CD4-positive, alpha-beta memory T cell (primary cell): Measurements from ENCODE around the gene UHRF1. TPM values are rescaled to one million over a fixed set of nuclear protein-coding genes. Genes with fewer than 3 reads are reported as not detected.

Experiments
- CTCF ChIA-PET: fragments of 350-600 bp; sonication (Branson Sonifier 250); formaldehyde crosslinking; loops from one replicate; lab custom pipeline; 2021; ENCODE audit warnings: inconsistent platforms; ENCODE audit not compliant: partially characterized antibody; lab: Charles Lee
- POLR2A ChIA-PET: fragments of 350-600 bp; sonication (Branson Sonifier 250); formaldehyde crosslinking; loops from one replicate; lab custom pipeline; 2021; ENCODE audit not compliant: partially characterized antibody; lab: Charles Lee
- DNase-seq, 5 donors: peaks; one replicate each; pipeline versions ENCODE4 v3.0.0 to v3.0.0-alpha.2; 2020 to 2022; ENCODE audit warnings: mixed read lengths in 1 of 5
- H3K27ac ChIP-seq: one replicate; pipeline ENCODE4 v1.7.0; 2013; ENCODE audit warnings: low read depth, low read length
- H3K27me3 ChIP-seq: 2 replicates; pipeline ENCODE4 v1.7.0; 2013; ENCODE audit warnings: mild to moderate bottlenecking, low read length, moderate library complexity; ENCODE audit not compliant: insufficient read depth
- H3K36me3 ChIP-seq: 2 replicates; pipeline ENCODE4 v1.7.0; 2013; ENCODE audit warnings: mild to moderate bottlenecking, low read length, moderate library complexity; ENCODE audit not compliant: insufficient read depth
- H3K4me1 ChIP-seq: 2 replicates; pipeline ENCODE4 v1.7.0; 2013; ENCODE audit warnings: mild to moderate bottlenecking, low read length, moderate library complexity; ENCODE audit not compliant: insufficient read depth
- H3K4me3 ChIP-seq, 2 donors: one replicate each; pipeline ENCODE4 v1.7.0; 2013; ENCODE audit warnings: low read length in 2 of 2, mild to moderate bottlenecking in 1 of 2
- H3K9me3 ChIP-seq, 2 donors: one replicate each; pipeline ENCODE4 v1.7.0; 2013; ENCODE audit warnings: low read length in 2 of 2, control low read depth in 1 of 2; ENCODE audit not compliant: control insufficient read depth in 1 of 2
- H3K27ac Mint-ChIP-seq, 7 donors: one replicate each; pipeline ENCODE4 v1.8.0; 2020 to 2021; ENCODE audit warnings: mixed read lengths in 7 of 7, mild to moderate bottlenecking in 6 of 7, inconsistent platforms in 3 of 7, moderate library complexity in 3 of 7
- H3K27me3 Mint-ChIP-seq, 2 donors: one replicate each; pipeline ENCODE4 v1.8.0; 2020 to 2021; ENCODE audit warnings: mixed read lengths in 2 of 2
- H3K36me3 Mint-ChIP-seq, 2 donors: one replicate each; pipeline ENCODE4 v1.8.0; 2020 to 2021; ENCODE audit warnings: mixed read lengths in 2 of 2, inconsistent platforms in 1 of 2, mild to moderate bottlenecking in 1 of 2
- H3K4me1 Mint-ChIP-seq, 4 donors: one replicate each; pipeline ENCODE4 v1.8.0; 2020 to 2021; ENCODE audit warnings: mixed read lengths in 4 of 4, mild to moderate bottlenecking in 1 of 4
- H3K4me3 Mint-ChIP-seq, 8 donors: one replicate each; pipeline ENCODE4 v1.8.0; 2020 to 2021; ENCODE audit warnings: mixed read lengths in 8 of 8, mild to moderate bottlenecking in 7 of 8, moderate library complexity in 6 of 8, inconsistent platforms in 3 of 8
- H3K9me3 Mint-ChIP-seq, 8 donors: one replicate each; pipeline ENCODE4 v1.8.0; 2020 to 2021; ENCODE audit warnings: mixed read lengths in 8 of 8, mild to moderate bottlenecking in 5 of 8, inconsistent platforms in 3 of 8, moderate library complexity in 1 of 8
- intact Hi-C: fragments of 100-400 bp; cut with micrococcal nuclease; formaldehyde crosslinking; loops from one replicate; pipeline ENCODE4 v1.15.1; 2023
- polyA plus RNA-seq, 2 donors: library from polyadenylated mRNA; unstranded; fragments of 300-500 nt; fragmentation: Illumina TruSeq; gene quantifications; one replicate each; pipeline ENCODE4 v1.2.3, GENCODE V29; 2021
- total RNA-seq, 2 experiments: library from RNA; stranded (reverse); gene quantifications; one replicate each; pipeline ENCODE4 v1.2.3, GENCODE V29; 2021

The UHRF1 gene
- total RNA-seq (under 1 TPM; 0.11 to 0.15 TPM), polyA plus RNA-seq (under 1 TPM in 1 of 2 donors, not detected in 1; 0.22 TPM)

GRCh38 chr19:4909156-4909896 is at the start of gene UHRF1:
Gene UHRF1 (plus strand): TSS chr19:4909501. CDS start chr19:4910886, 1,385 bp downstream.
- no peaks in the 10 kb centered on the region for H3K27me3 Mint-ChIP-seq
- intact Hi-C loops = no loop called here
- Histone ChIP-seq H3K27ac (peak within 1 kb of the TSS; percentile 33), H3K4me3 (peak within 1 kb of the TSS; percentile 49 to 71), H3K27me3 (no peaks in the 10 kb centered on the region), H3K36me3 (no peaks in the 10 kb centered on the region), H3K9me3 (no peaks in the 10 kb centered on the region), H3K4me1 (peaks cover 50% of the 10 kb centered on the region)
- ChIA-PET CTCF (no interaction called here), POLR2A (no interaction called here)
- H3K4me3 Mint-ChIP-seq = peak within 1 kb of the TSS; percentile 84 to 100 (median 92)
- no peaks in the 10 kb centered on the region for H3K9me3 Mint-ChIP-seq
- peaks cover 17 to 49% (median 38%) of the 10 kb centered on the region in 4 donors for H3K4me1 Mint-ChIP-seq
- H3K27ac Mint-ChIP-seq = peak within 1 kb of the TSS in 4 of 7 donors; percentile 51 to 98 (median 77)
- H3K36me3 Mint-ChIP-seq = peaks cover 0 to 5% of the 10 kb centered on the region in 2 donors
- DNase-seq = no peak

- Mint-ChIP-seq H3K4me3 (no peak overlapping the region), H3K9me3 (peaks cover 0 to 5% (median 0%) of the 10 kb centered on the region in 8 donors), H3K27me3 (no peaks in the 10 kb centered on the region), H3K36me3 (peaks cover 4 to 16% of the 10 kb centered on the region in 2 donors), H3K27ac (no peak overlapping the region), H3K4me1 (peaks cover 0 to 4% (median under 1%) of the 10 kb centered on the region in 4 donors)
- Histone ChIP-seq H3K27me3 (no peaks in the 10 kb centered on the region), H3K4me3 (no peak overlapping the region), H3K27ac (no peak overlapping the region), H3K9me3 (no peaks in the 10 kb centered on the region), H3K4me1 (no peaks in the 10 kb centered on the region), H3K36me3 (peaks cover 10% of the 10 kb centered on the region)
- intact Hi-C loops = no loop called here
- ChIA-PET POLR2A (interaction anchor here (1.5 kb wide), 1 partner anchor 52 kb away, joined by 5 read pairs; no protein-coding TSS in a partner anchor), CTCF (interaction anchor here (1.1 to 2.0 kb wide), 4 partner anchors 11 to 50 kb away, joined by 3 to 10 read pairs (median 4); no protein-coding TSS in a partner anchor)
- no peak for DNase-seq
Measured at GRCh38 chr19:4859697-4860096, 49.6 kb upstream of the UHRF1 start.

GRCh38 chr19:4861147-4861546 is 48.2 kb upstream of the UHRF1 start:
- DNase-seq = no peak
- Mint-ChIP-seq H3K27me3 (no peaks in the 10 kb centered on the region), H3K4me3 (no peak overlapping the region), H3K9me3 (peaks cover 0 to 2% (median 0%) of the 10 kb centered on the region in 8 donors), H3K27ac (no peak overlapping the region), H3K4me1 (peaks cover 0 to 7% (median under 1%) of the 10 kb centered on the region in 4 donors), H3K36me3 (peaks cover 0 to 9% of the 10 kb centered on the region in 2 donors)
- POLR2A ChIA-PET = no interaction called here
- no peak overlapping the region for H3K4me3 ChIP-seq
- no peaks in the 10 kb centered on the region for H3K4me1 ChIP-seq
- no peak overlapping the region for H3K27ac ChIP-seq
- CTCF ChIA-PET = interaction anchor here (1.2 kb wide), 1 partner anchor 52 kb away, joined by 4 read pairs; no protein-coding TSS in a partner anchor
- H3K27me3 ChIP-seq = no peaks in the 10 kb centered on the region
- no peaks in the 10 kb centered on the region for H3K9me3 ChIP-seq
- peaks cover 10% of the 10 kb centered on the region for H3K36me3 ChIP-seq
- intact Hi-C loops = no loop called here

DNA sequence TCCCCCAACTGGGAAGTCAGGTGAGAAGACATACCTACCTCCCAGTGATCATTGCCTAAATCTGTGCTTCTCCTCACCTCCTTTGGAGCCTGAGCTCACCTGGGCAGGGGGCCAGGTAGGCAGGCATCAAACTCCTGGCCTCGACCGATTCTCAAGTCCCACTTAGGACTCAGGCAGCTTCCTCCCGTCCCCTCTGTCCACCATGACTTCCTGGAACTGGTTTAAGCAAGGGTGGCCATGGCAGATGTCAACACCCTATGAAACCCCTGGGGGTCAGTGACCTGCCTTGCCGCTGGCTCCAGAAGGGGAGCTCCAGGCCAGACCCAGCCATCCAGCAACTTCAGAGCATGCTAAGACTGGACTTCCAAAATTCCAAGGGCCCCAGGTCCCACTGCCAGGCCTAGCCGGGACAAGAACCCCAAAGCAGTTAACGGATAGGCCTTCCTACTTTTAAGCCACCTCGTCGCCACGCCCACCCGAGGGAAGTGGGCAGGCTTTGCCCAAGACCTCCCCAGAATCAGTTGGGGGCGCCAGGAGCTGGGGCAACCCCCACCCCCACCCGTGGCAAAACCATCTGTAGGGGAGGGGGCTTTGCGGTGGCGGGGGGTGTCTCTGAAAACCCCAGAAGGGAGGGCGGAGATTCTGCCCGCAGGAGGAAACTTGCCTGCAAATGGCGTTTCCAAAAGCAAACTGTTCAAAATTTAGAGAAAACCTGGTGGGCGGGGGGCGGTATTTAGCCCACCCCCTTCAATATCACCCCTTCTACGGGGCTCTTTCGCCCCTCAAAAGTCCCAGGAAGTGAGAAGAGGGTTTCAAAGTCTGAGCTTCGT is 42.5 kb upstream of the UHRF1 start:
- H3K36me3 ChIP-seq = no peaks in the 10 kb centered on the region
- Mint-ChIP-seq H3K36me3 (no peaks in the 10 kb centered on the region), H3K27me3 (peaks cover 0 to 2% of the 10 kb centered on the region in 2 donors), H3K9me3 (peaks cover 0 to 2% (median 0%) of the 10 kb centered on the region in 8 donors), H3K27ac (peak overlapping the region; percentile 79 to 91 (median 87)), H3K4me3 (peak overlapping the region; percentile 85 to 92 (median 86)), H3K4me1 (peaks cover 7 to 19% (median 13%) of the 10 kb centered on the region in 4 donors)
- peak; percentile 21 to 58 (median 35) for DNase-seq
- ChIA-PET POLR2A (interaction anchor here (0.8 to 3.7 kb wide), 5 partner anchors 12 to 101 kb away, joined by 3 to 41 read pairs (median 9); partner anchors contain the start of gene FEM1A), CTCF (interaction anchor here (1.1 to 10.8 kb wide), 7 partner anchors 15 to 165 kb away, joined by 3 to 225 read pairs (median 4); partner anchors contain the start of gene FEM1A)
- H3K4me1 ChIP-seq = peaks cover 10% of the 10 kb centered on the region
- H3K9me3 ChIP-seq = no peaks in the 10 kb centered on the region
- peak overlapping the region; percentile 74 for H3K27ac ChIP-seq
- peak overlapping the region; percentile 60 to 76 for H3K4me3 ChIP-seq
- intact Hi-C loops = no loop called here
- no peaks in the 10 kb centered on the region for H3K27me3 ChIP-seq

GRCh38 chr19:4867534-4868285 is 41.6 kb upstream of the UHRF1 start, which contains the start of gene PLIN3:
Gene PLIN3 (minus strand): TSS chr19:4867667. CDS start chr19:4861394, 6,273 bp downstream.
- no peaks in the 10 kb centered on the region for H3K27me3 ChIP-seq
- Mint-ChIP-seq H3K27me3 (peaks cover 2 to 3% of the 10 kb centered on the region in 2 donors), H3K27ac (peak within 1 kb of the TSS; percentile 79 to 91 (median 87)), H3K4me1 (peaks cover 10 to 21% (median 14%) of the 10 kb centered on the region in 4 donors), H3K4me3 (peak within 1 kb of the TSS; percentile 85 to 92 (median 86)), H3K36me3 (no peaks in the 10 kb centered on the region), H3K9me3 (peaks cover 0 to 2% (median 0%) of the 10 kb centered on the region in 8 donors)
- POLR2A ChIA-PET = interaction anchor here (0.6 to 3.7 kb wide), 7 partner anchors 11 to 163 kb away, joined by 3 to 41 read pairs (median 5); partner anchors contain the start of gene FEM1A
- peak within 1 kb of the TSS; percentile 74 for H3K27ac ChIP-seq
- CTCF ChIA-PET = interaction anchor here (1.1 to 10.8 kb wide), 6 partner anchors 15 to 164 kb away, joined by 3 to 225 read pairs (median 5); partner anchors contain the start of gene FEM1A
- DNase-seq = peak; percentile 78 to 89 (median 79)
- peak within 1 kb of the TSS; percentile 60 to 76 for H3K4me3 ChIP-seq
- no peaks in the 10 kb centered on the region for H3K9me3 ChIP-seq
- H3K4me1 ChIP-seq = peaks cover 10% of the 10 kb centered on the region
- intact Hi-C loops = no loop called here
- H3K36me3 ChIP-seq = no peaks in the 10 kb centered on the region

GRCh38 chr19:4868286-4868834 is 40.9 kb upstream of the UHRF1 start:
- Mint-ChIP-seq H3K27me3 (peaks cover 2 to 4% of the 10 kb centered on the region in 2 donors), H3K4me3 (peak overlapping the region; percentile 85 to 92 (median 86)), H3K4me1 (peaks cover 10 to 23% (median 15%) of the 10 kb centered on the region in 4 donors), H3K27ac (peak overlapping the region; percentile 47 to 90 (median 79)), H3K36me3 (no peaks in the 10 kb centered on the region), H3K9me3 (peaks cover 0 to 2% (median 0%) of the 10 kb centered on the region in 8 donors)
- Histone ChIP-seq H3K9me3 (no peaks in the 10 kb centered on the region), H3K4me1 (peaks cover 10% of the 10 kb centered on the region), H3K36me3 (no peaks in the 10 kb centered on the region), H3K27ac (peak overlapping the region; percentile 74), H3K4me3 (peak overlapping the region in 1 of 2 donors; percentile 60), H3K27me3 (no peaks in the 10 kb centered on the region)
- ChIA-PET POLR2A (interaction anchor here (0.5 to 3.7 kb wide), 5 partner anchors 29 to 162 kb away, joined by 3 to 41 read pairs (median 9); partner anchors contain the start of gene FEM1A), CTCF (interaction anchor here (0.9 to 10.8 kb wide), 5 partner anchors 45 to 163 kb away, joined by 3 to 225 read pairs (median 33); partner anchors contain the start of gene FEM1A)
- DNase-seq = peak in 1 of 5 donors; percentile 6
- intact Hi-C loops = no loop called here
